Mucosa of rectum (tissue), 2 donors: ENCODE results near the gene PRDM10.

Experiments used
- H3K27ac ChIP-seq, 2 donors: one replicate each; pipeline ENCODE4 v1.7.0; 2013; ENCODE audit warnings: inconsistent platforms in 2 of 2, low read depth in 2 of 2, low read length in 2 of 2
- H3K27me3 ChIP-seq, 2 donors: one replicate each; pipeline ENCODE4 v1.7.0; 2013; ENCODE audit warnings: low read length in 2 of 2; ENCODE audit not compliant: control insufficient read depth in 2 of 2, insufficient read depth in 2 of 2
- H3K36me3 ChIP-seq, 2 donors: one replicate each; pipeline ENCODE4 v1.7.0; 2013; ENCODE audit warnings: low read length in 2 of 2; ENCODE audit not compliant: control insufficient read depth in 2 of 2, insufficient read depth in 2 of 2
- H3K4me1 ChIP-seq, 2 donors: one replicate each; pipeline ENCODE4 v1.7.0; 2013; ENCODE audit warnings: low read length in 2 of 2, mild to moderate bottlenecking in 1 of 2; ENCODE audit not compliant: control insufficient read depth in 2 of 2, insufficient read depth in 2 of 2
- H3K4me3 ChIP-seq, 2 donors: one replicate each; pipeline ENCODE4 v1.7.0; 2013; ENCODE audit warnings: low read length in 2 of 2
- H3K9ac ChIP-seq, 2 donors: one replicate each; pipeline ENCODE4 v1.7.0; 2013; ENCODE audit warnings: low read length in 2 of 2, low read depth in 1 of 2, mild to moderate bottlenecking in 1 of 2
- H3K9me3 ChIP-seq, 2 donors: one replicate each; pipeline ENCODE4 v1.7.0; 2013; ENCODE audit warnings: low read length in 2 of 2; ENCODE audit not compliant: control insufficient read depth in 2 of 2
- donor health status: healthy.
- donor health status: Normal muscosa, but diverticular disease.

The PRDM10 gene

GRCh38 chr11:129950101-129951091 is 52.2 kb downstream of the PRDM10 start:
- Histone ChIP-seq H3K4me3 (no peak overlapping the region), H3K4me1 (peaks cover 0 to 3% of the 10 kb centered on the region in 2 donors), H3K36me3 (peaks cover 5 to 14% of the 10 kb centered on the region in 2 donors), H3K27ac (peak overlapping the region; percentile 32 to 49), H3K27me3 (no peaks in the 10 kb centered on the region), H3K9me3 (no peaks in the 10 kb centered on the region), H3K9ac (no peak overlapping the region)

GRCh38 chr11:129948926-129949466 is 53.6 kb downstream of the PRDM10 start:
- Histone ChIP-seq H3K9ac (no peak overlapping the region), H3K4me3 (no peak overlapping the region), H3K4me1 (peaks cover 0 to 3% of the 10 kb centered on the region in 2 donors), H3K27me3 (no peaks in the 10 kb centered on the region), H3K27ac (no peak overlapping the region), H3K36me3 (peaks cover 5 to 17% of the 10 kb centered on the region in 2 donors), H3K9me3 (no peaks in the 10 kb centered on the region)

DNA sequence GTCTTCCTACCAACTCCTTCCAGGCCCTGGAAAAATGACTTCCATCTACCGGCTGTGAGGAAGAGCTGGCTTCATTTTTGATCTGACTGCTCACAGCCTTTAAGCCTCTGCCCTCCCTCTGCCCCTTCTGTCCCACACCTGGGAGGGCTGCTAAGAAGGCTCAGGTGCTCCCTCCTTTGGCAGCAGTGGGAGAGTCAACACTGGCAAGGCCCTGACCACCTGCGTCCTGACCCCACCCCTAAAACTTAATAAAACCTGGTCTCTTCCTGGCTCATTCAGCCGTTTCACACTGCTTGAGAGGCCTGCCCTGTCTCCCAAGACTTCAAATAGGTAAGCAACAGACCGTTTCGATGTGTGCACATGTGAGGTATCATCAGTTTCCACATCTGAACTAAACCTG is 55.2 kb downstream of the PRDM10 start:
- Histone ChIP-seq H3K9me3 (no peaks in the 10 kb centered on the region), H3K9ac (no peak overlapping the region), H3K4me3 (no peak overlapping the region), H3K36me3 (peaks cover 5 to 17% of the 10 kb centered on the region in 2 donors), H3K4me1 (peaks cover 0 to 5% of the 10 kb centered on the region in 2 donors), H3K27ac (no peak overlapping the region), H3K27me3 (no peaks in the 10 kb centered on the region)

DNA sequence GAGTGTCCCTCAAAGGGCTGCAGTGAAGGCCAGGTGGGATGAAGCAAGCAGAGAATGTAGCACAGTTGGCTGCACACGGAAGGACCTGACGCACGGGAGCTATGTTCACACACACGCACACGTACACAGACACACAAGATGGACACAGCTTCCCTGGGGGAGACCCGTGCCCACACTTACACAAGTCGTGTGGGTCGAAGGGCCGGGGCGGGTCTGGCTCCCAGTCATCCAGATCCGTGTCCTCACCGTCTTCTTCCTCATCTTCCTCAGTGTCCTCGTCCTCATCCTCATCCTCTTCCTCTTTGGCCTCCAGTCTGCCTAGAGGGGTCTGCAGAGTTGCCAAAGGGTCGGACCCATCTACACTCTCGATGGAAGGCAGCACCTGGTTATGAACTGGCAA is 55.7 kb downstream of the PRDM10 start:
- Histone ChIP-seq H3K27ac (no peak overlapping the region), H3K9ac (no peak overlapping the region), H3K4me1 (peaks cover 0 to 5% of the 10 kb centered on the region in 2 donors), H3K36me3 (peaks cover 5 to 17% of the 10 kb centered on the region in 2 donors), H3K9me3 (no peaks in the 10 kb centered on the region), H3K4me3 (no peak overlapping the region), H3K27me3 (no peaks in the 10 kb centered on the region)

DNA sequence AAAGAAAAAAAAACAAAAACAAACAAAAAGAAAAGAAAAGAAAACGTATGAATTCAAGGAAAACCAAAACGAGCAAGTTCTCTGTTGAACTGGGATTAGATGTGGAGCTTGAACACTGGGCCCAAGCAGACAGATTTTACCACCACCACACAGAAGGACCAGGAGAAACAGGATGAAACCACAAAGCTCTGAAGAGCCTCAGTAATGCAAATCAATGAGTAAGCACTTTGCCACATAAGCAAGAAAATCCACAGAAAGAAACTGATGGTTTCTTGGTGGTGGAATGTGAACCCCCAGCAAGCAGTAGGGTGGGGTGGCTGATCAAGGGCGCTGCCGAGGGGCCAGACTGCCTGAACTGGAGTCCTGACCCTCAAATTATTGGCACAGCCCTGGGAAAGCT is 56.4 kb downstream of the PRDM10 start:
- Histone ChIP-seq H3K36me3 (peaks cover 10 to 23% of the 10 kb centered on the region in 2 donors), H3K9me3 (no peaks in the 10 kb centered on the region), H3K9ac (no peak overlapping the region), H3K4me3 (no peak overlapping the region), H3K27me3 (no peaks in the 10 kb centered on the region), H3K27ac (no peak overlapping the region), H3K4me1 (peaks cover 0 to 5% of the 10 kb centered on the region in 2 donors)

DNA sequence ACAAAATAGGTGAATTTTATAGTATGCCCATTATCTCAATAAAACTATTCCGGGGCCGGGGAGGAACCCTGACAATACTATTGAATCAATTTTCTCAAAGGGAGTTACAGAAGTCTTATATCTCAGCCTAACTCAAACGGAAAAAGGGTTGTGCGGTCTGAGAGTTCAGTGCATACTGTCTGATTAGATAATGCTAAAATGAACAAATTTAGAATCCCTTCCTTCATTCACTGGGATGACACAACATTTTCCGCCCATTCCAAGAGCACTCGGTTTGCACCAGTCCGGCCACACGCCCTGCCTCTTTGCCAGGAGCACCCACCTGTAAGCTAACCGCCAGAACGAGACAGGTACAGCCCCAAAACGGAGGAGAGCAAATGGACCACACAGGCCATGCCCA is 57.3 kb downstream of the PRDM10 start:
- Histone ChIP-seq H3K27me3 (no peaks in the 10 kb centered on the region), H3K9ac (no peak overlapping the region), H3K4me1 (peaks cover 0 to 2% of the 10 kb centered on the region in 2 donors), H3K9me3 (no peaks in the 10 kb centered on the region), H3K27ac (no peak overlapping the region), H3K36me3 (peaks cover 10 to 24% of the 10 kb centered on the region in 2 donors), H3K4me3 (no peak overlapping the region)

DNA sequence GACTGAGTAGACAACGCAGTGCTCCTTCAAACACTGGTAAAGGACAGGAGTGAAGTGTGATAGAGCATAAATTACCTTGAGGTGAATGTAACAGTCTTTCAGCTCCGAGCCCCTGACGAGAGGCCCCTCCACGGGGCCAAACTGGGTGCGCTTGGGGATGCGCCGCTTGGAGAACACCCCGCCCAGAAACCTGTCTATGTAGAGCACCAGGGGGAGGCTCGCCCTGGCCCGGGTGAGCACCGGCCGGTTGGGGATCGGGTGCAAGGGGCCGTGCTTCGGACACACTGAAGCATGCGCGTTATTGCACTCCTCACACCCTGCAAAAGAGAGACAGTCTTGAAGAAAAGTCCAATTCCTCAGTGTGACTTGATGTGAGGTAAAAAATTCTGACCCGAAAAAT is 57.9 kb downstream of the PRDM10 start:
- H3K27ac ChIP-seq: no peak overlapping the region
- H3K36me3 ChIP-seq: peaks cover 10 to 24% of the 10 kb centered on the region in 2 donors

GRCh38 chr11:129943036-129943435 is 59.6 kb downstream of the PRDM10 start:
- no peak overlapping the region for H3K27ac ChIP-seq
- no peaks in the 10 kb centered on the region for H3K27me3 ChIP-seq
- peaks cover 10 to 24% of the 10 kb centered on the region in 2 donors for H3K36me3 ChIP-seq
- no peak overlapping the region for H3K4me3 ChIP-seq
- peaks cover 0 to 2% of the 10 kb centered on the region in 2 donors for H3K4me1 ChIP-seq
- no peaks in the 10 kb centered on the region for H3K9me3 ChIP-seq
- H3K9ac ChIP-seq: no peak overlapping the region

More for the DNA sequence above, 57.9 kb downstream of the PRDM10 start:
- H3K9ac ChIP-seq: no peak overlapping the region
- no peaks in the 10 kb centered on the region for H3K27me3 ChIP-seq
- no peak overlapping the region for H3K4me3 ChIP-seq
- H3K9me3 ChIP-seq: no peaks in the 10 kb centered on the region
- peaks cover 0 to 2% of the 10 kb centered on the region in 2 donors for H3K4me1 ChIP-seq

- Histone ChIP-seq H3K27me3 (no peaks in the 10 kb centered on the region), H3K27ac (no peak overlapping the region), H3K36me3 (peaks cover 4 to 6% of the 10 kb centered on the region in 2 donors), H3K4me1 (peaks cover 0 to 2% of the 10 kb centered on the region in 2 donors), H3K9ac (no peak overlapping the region), H3K4me3 (no peak overlapping the region), H3K9me3 (no peaks in the 10 kb centered on the region)
Measured at GRCh38 chr11:129939510-129939909, 63.1 kb downstream of the PRDM10 start.

DNA sequence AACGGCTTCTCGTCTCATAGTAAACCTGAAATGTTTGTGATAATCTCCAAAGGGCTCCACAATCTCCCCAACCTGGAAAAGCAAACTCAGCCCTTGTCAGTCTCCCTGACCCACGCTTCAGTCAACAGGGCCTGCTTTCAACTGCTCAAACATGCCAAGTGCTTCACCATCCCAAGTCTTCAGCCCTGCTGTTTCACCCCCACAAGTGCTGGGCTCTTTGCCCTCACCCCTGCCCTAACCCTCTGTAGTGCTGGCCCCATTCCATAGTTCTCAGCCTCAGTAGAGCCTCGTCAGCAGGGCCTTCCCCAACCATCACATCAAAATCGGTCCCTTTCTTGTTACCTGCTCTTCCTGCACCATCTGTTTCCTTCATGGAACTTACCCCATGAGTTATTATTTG is 63.9 kb downstream of the PRDM10 start:
- H3K27me3 ChIP-seq: no peaks in the 10 kb centered on the region
- no peaks in the 10 kb centered on the region for H3K9me3 ChIP-seq
- peaks cover 0 to 2% of the 10 kb centered on the region in 2 donors for H3K4me1 ChIP-seq
- H3K27ac ChIP-seq: no peak overlapping the region
- no peak overlapping the region for H3K4me3 ChIP-seq
- H3K36me3 ChIP-seq: peaks cover 6 to 8% of the 10 kb centered on the region in 2 donors
- H3K9ac ChIP-seq: no peak overlapping the region
